Loucy (cell line): ENCODE results near the gene PADI4.

Source experiments
- EZH2phosphoT487 ChIP-seq: fragments of 200-600 bp; IDR thresholded peaks from 2 replicates; pipeline ENCODE4 v1.6.1; 2018; ENCODE audit warnings: antibody characterized with exemption, mild to moderate bottlenecking, moderate library complexity, borderline replicate concordance
- TF ChIP-seq, protein P1 (sequence below): fragments of 200-600 bp; sonication (generic); conservative IDR thresholded peaks from 2 replicates; pipeline ENCODE4 v1.5.1; 2014; ENCODE audit warnings: mild to moderate bottlenecking, antibody characterized with exemption, low read length

GRCh38 chr1:17309426-17310067, 1.6 kb downstream of the PADI4 start:
- TF ChIP-seq, protein P1, sequence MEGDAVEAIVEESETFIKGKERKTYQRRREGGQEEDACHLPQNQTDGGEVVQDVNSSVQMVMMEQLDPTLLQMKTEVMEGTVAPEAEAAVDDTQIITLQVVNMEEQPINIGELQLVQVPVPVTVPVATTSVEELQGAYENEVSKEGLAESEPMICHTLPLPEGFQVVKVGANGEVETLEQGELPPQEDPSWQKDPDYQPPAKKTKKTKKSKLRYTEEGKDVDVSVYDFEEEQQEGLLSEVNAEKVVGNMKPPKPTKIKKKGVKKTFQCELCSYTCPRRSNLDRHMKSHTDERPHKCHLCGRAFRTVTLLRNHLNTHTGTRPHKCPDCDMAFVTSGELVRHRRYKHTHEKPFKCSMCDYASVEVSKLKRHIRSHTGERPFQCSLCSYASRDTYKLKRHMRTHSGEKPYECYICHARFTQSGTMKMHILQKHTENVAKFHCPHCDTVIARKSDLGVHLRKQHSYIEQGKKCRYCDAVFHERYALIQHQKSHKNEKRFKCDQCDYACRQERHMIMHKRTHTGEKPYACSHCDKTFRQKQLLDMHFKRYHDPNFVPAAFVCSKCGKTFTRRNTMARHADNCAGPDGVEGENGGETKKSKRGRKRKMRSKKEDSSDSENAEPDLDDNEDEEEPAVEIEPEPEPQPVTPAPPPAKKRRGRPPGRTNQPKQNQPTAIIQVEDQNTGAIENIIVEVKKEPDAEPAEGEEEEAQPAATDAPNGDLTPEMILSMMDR, result no peak
- TF ChIP-seq EZH2phosphoT487, result no peak
